GM12873 (cell line): ENCODE data around the gene PXMP4.

Experiments used
- CTCF ChIP-seq: IDR thresholded peaks from 2 replicates; pipeline ENCODE4 v1.5.1; 2012; ENCODE audit warnings: low read depth, mild to moderate bottlenecking, moderate library complexity, low read length, control low read depth; ENCODE audit not compliant: insufficient read depth; ENCODE audit errors: missing control alignments

PXMP4 gene

GRCh38 chr20:33721391-33722140, 1.5 kb upstream of the PXMP4 start:
- TF ChIP-seq CTCF, result no peak

GRCh38 chr20:33719277-33719988, 677 bp downstream of the PXMP4 start:
- no peak for TF ChIP-seq CTCF

- TF ChIP-seq CTCF, result no peak
These were observed 3.6 kb downstream of the PXMP4 start for GRCh38 chr20:33716498-33716897.

- TF ChIP-seq CTCF, result no peak
These were observed 6.2 kb downstream of the PXMP4 start for GRCh38 chr20:33713865-33714367.

- no peak for TF ChIP-seq CTCF
These were observed 8.7 kb downstream of the PXMP4 start for GRCh38 chr20:33711446-33711738.

DNA sequence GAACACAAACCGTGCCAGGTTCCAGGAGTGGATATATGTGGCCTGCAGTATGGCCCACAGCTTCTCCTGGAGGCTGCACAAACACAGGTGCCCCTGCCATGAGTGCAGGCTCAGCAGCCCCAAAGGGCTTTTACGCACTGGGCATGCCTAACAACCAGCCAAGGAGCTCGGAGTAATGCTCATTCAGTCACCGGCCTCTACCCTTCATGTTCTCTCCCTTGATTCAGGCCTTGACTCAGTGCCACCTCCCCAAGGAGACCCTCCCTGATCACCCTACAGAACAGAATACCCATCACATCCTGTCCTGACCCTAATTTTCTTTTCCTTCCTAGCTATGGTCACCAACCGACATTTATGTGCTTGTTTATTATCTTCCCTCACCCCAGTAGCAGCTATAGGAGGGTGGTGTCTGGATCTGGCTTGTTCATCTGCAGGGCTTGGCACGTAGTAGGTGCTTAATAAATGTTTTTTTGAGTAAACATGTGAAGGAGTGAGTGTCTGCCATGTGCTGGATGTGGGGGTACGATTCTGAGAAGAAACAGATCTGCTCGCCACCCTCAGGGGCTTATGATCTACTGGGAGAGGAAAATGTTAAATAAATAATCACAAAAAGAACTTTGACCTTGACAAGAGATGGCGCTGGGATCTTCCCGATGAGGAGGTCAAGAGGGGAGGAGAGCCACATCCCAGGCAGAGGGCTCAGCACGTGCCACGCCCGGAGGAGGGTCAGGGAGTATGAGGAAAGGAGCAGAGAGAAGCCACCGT, 9.2 kb downstream of the PXMP4 start:
- TF ChIP-seq CTCF, result no peak
